Right lobe of liver (tissue), 6 donors: Measurements from ENCODE around the gene VKORC1. TPM values are rescaled to one million over a fixed set of nuclear protein-coding genes. Genes with fewer than 3 reads are reported as not detected.
A peak's percentile ranks its signal among the peaks of the same experiment; 100 is the strongest.

ENCODE experiments used
- ATAC-seq, 4 donors: fragments of 200-7000 bp; cut with Tn5 transposase; one replicate each; pipeline ENCODE4 v1.9.1; 2020; ENCODE audit warnings: mild to moderate bottlenecking in 4 of 4, moderate library complexity in 4 of 4
- DNase-seq, 3 donors: peaks; one replicate each; pipeline ENCODE4 v3.0.0-alpha.2; 2020
- H3K27ac ChIP-seq, 3 donors: fragments of 200-600 bp; one replicate each; pipeline ENCODE4 v1.8.0; 2022
- H3K27me3 ChIP-seq, 2 donors: fragments of 200-600 bp; one replicate each; pipeline ENCODE4 v1.8.0; 2022
- H3K36me3 ChIP-seq, 4 donors: fragments of 200-600 bp; sonication (generic) in 1 of 4; one replicate each; pipeline versions ENCODE4 v1.5.1 to v1.8.0; 2017 to 2022; ENCODE audit warnings: control low read depth in 1 of 4
- H3K4me1 ChIP-seq, 4 donors: fragments of 200-600 bp; sonication (generic) in 1 of 4; one replicate each; pipeline versions ENCODE4 v1.5.1 to v1.8.0; 2017 to 2022; ENCODE audit warnings: control low read depth in 1 of 4
- H3K4me3 ChIP-seq, 3 donors: fragments of 200-600 bp; one replicate each; pipeline ENCODE4 v1.8.0; 2022
- H3K9me3 ChIP-seq, 4 donors: fragments of 200-600 bp; sonication (generic) in 1 of 4; one replicate each; pipeline versions ENCODE4 v1.5.1 to v1.8.0; 2017 to 2022; ENCODE audit warnings: control low read depth in 1 of 4
- POLR2A ChIP-seq: fragments of 450-650 bp; IDR thresholded peaks from one replicate; pipeline ENCODE4 v1.6.1; 2017; ENCODE audit warnings: antibody characterized with exemption, mild to moderate bottlenecking
- WGBS: methylation state at CpG from one replicate; pipeline ENCODE4 v1.1.6; 2018; ENCODE audit warnings: low coverage, low lambda C conversion rate; ENCODE audit not compliant: insufficient coverage; ENCODE audit errors: missing lambda C conversion rate; 5-methylcytosine and 5-hydroxymethylcytosine counted together
- intact Hi-C, 2 donors: fragments of 100-400 bp; cut with DNase I; formaldehyde crosslinking; loops; one replicate each; pipeline versions ENCODE4 v1.11.2 to v1.14.1; 2022
- total RNA-seq, 6 experiments: library from RNA; depleted of rRNA in 2 of 6; stranded (reverse); fragments of >200 nt in 2 of 6; fragmentation: NEBNext Ultra II Directional in 3 of 6; extraction: Animal tissue kit (Norgen Biotek cat#: 25700) in 3 of 6; gene quantifications; one replicate each; pipeline versions ENCODE4 v1.1.0 to v1.2.4, GENCODE V29; 2016 to 2023
- TF ChIP-seq, protein P1 (sequence below), 4 donors: fragments of 200-600 bp in 3 of 4; fragments of 450-650 bp in 1 of 4; IDR thresholded peaks; one replicate each; pipeline versions ENCODE4 v1.5.1 to v1.8.0; 2016 to 2022; ENCODE audit warnings: antibody characterized with exemption in 4 of 4, mild to moderate bottlenecking in 2 of 4
- donor health status: DM: no; HTN: yes; CAD: no.
- donor health status: DM: no; HTN: no; CAD: no.
- donor health status: DM: no; HTN: no; CAD: no.
- donor health status: DM: no; HTN: yes; CAD: no.
- donor health status: DM: no; HTN: yes; CAD: no.

Gene VKORC1
- total RNA-seq, 6 experiments from 2014 or later: 102 to 297 (median 199) TPM

DNA sequence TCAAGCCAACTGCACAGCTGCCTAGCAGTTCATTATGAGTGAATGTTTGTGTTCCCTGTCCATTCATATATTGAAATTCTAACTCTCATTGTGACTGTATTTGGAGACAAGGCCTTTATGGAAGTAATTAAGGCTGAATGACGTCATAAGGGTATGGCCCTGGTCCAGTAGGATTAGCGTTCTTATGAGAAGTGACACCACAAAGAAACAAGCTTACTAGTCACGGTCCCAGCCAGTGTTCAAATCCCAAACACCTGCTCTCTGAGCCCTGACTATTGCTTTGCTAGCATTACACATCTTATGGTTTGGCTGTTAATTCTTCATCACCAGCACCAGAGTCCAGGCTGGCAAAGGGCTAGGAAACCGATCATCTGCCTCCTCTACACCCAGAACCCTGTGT lies 22.7 kb downstream of the VKORC1 start:
- 41% methylated on average over 4 of the region's 4 CpGs for whole genome bisulfite sequencing
- no peak for ATAC-seq
- no peaks in the 10 kb centered on the region for H3K9me3 ChIP-seq
- H3K4me3 ChIP-seq: no peak overlapping the region
- H3K27ac ChIP-seq: no peak overlapping the region
- intact Hi-C loops: no loop called here
- DNase-seq: no peak
- peaks cover 0 to 2% (median 0%) of the 10 kb centered on the region in 4 donors for H3K36me3 ChIP-seq
- peaks cover 0 to 17% (median 0%) of the 10 kb centered on the region in 4 donors for H3K4me1 ChIP-seq
- no peak for TF ChIP-seq POLR2A
- TF ChIP-seq, protein P1, sequence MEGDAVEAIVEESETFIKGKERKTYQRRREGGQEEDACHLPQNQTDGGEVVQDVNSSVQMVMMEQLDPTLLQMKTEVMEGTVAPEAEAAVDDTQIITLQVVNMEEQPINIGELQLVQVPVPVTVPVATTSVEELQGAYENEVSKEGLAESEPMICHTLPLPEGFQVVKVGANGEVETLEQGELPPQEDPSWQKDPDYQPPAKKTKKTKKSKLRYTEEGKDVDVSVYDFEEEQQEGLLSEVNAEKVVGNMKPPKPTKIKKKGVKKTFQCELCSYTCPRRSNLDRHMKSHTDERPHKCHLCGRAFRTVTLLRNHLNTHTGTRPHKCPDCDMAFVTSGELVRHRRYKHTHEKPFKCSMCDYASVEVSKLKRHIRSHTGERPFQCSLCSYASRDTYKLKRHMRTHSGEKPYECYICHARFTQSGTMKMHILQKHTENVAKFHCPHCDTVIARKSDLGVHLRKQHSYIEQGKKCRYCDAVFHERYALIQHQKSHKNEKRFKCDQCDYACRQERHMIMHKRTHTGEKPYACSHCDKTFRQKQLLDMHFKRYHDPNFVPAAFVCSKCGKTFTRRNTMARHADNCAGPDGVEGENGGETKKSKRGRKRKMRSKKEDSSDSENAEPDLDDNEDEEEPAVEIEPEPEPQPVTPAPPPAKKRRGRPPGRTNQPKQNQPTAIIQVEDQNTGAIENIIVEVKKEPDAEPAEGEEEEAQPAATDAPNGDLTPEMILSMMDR (IDR thresholded peaks at IDR 0.05): no peak
- H3K27me3 ChIP-seq: no peaks in the 10 kb centered on the region

GRCh38 chr16:31067342-31067741 lies 27.3 kb downstream of the VKORC1 start:
- no peaks in the 10 kb centered on the region for H3K36me3 ChIP-seq
- ATAC-seq (no peak), DNase-seq (no peak)
- WGBS: 93% methylated on average over 3 of the region's 3 CpGs
- no peak for TF ChIP-seq POLR2A
- no peaks in the 10 kb centered on the region for H3K9me3 ChIP-seq
- no peak overlapping the region for H3K27ac ChIP-seq
- peaks cover 0 to 6% (median 0%) of the 10 kb centered on the region in 4 donors for H3K4me1 ChIP-seq
- no peaks in the 10 kb centered on the region for H3K27me3 ChIP-seq
- no peak overlapping the region for H3K4me3 ChIP-seq
- intact Hi-C loops: no loop called here

- Histone ChIP-seq H3K4me1 (no peaks in the 10 kb centered on the region), H3K9me3 (no peaks in the 10 kb centered on the region), H3K27me3 (no peaks in the 10 kb centered on the region), H3K4me3 (no peak overlapping the region), H3K36me3 (no peaks in the 10 kb centered on the region), H3K27ac (no peak overlapping the region)
- intact Hi-C loops: no loop called here
- DNase-seq: no peak
- ATAC-seq: no peak
- WGBS: 86% methylated on average over 3 of the region's 4 CpGs
- TF ChIP-seq, protein P1 (IDR thresholded peaks at IDR 0.05): no peak
- no peak for TF ChIP-seq POLR2A
Measured at GRCh38 chr16:31064882-31065461, 29.6 kb downstream of the VKORC1 start.

DNA sequence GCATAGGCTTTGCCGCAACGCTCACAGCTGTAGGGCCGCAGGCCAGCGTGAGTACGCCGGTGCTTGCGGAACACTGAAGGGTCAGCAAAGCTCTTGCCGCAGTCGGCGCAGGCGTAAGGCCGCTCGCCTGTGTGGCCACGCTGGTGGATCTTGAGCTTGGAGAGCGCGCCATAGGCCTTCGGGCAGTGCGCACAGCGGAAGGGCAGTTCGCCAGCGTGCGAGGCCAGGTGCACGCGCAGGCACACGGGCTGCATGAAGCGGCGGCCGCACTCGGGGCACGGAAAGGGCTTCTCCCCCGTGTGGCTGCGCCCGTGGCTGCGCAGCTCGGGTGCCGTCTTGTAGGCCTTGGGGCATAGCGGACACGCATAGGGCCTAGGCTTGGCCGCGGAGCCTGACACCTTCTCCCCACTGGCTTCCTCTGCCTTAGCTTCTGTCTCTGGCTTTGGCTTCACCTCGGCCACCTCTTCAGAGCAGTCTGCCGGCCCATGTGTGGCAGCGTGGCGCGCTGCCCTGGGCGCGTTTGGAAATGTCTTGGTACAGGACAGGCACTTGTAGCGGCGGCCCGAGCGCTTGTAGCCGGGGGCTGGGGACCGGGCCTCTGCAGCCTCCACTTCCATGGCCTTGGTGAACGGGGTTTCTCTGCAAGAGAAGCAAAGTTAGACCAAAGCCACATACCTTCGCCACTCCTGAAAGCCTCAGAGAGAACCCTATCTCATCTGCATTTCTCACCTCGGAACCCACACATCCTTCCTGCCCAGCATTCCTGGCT lies 30.6 kb downstream of the VKORC1 start:
- 90% methylated on average over 15 of the region's 56 CpGs for WGBS
- H3K27ac ChIP-seq: no peak overlapping the region
- H3K4me3 ChIP-seq: no peak overlapping the region
- no peak for TF ChIP-seq POLR2A
- TF ChIP-seq, protein P1 (IDR thresholded peaks at IDR 0.05): no peak
- H3K36me3 ChIP-seq: no peaks in the 10 kb centered on the region
- no peaks in the 10 kb centered on the region for H3K4me1 ChIP-seq
- intact Hi-C loops: no loop called here
- no peaks in the 10 kb centered on the region for H3K9me3 ChIP-seq
- DNase-seq (no peak), ATAC-seq (peak; percentile 23 to 49 (median 42))
- H3K27me3 ChIP-seq: no peaks in the 10 kb centered on the region

DNA sequence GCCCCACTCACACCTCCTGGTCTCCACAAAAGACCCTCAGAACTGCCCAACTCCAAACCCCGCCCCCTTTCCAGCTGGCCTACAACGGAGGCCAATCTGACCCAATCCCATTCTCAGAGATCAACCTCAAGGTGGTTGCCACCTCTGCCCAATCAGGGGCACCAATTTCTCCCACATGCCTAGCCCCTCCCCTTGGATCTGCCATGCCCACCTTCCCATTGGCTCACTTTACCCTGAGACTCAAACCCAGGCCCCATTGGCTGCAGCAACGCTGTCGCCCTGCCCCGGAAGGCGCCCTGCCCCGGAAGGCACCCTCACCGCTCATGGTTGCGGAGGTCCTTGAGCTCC lies 31.1 kb downstream of the VKORC1 start:
- Histone ChIP-seq H3K4me1 (no peaks in the 10 kb centered on the region), H3K36me3 (no peaks in the 10 kb centered on the region), H3K27ac (no peak overlapping the region), H3K27me3 (no peaks in the 10 kb centered on the region), H3K4me3 (no peak overlapping the region), H3K9me3 (no peaks in the 10 kb centered on the region)
- ATAC-seq (no peak), DNase-seq (no peak)
- intact Hi-C loops: no loop called here
- WGBS: 96% methylated on average over 7 of the region's 9 CpGs
- no peak for TF ChIP-seq POLR2A
- TF ChIP-seq, protein P1 (IDR thresholded peaks at IDR 0.05): no peak
